Measurements from ENCODE around the gene KCTD19.

The KCTD19 gene

GRCh38 chr16:67246081-67246755 lies 80.3 kb downstream of the KCTD19 start:
- FAIRE-seq (peak; percentile 80), DNase-seq (ENCODE audit: insufficient read length, low spot score) (peak; percentile 59)
- TF ChIP-seq PAX5 (IDR thresholded peaks at IDR 0.05; ENCODE audit: insufficient read depth, low read length, severe bottlenecking) (peak; percentile 35), POLR2AphosphoS5 (IDR thresholded peaks at IDR 0.05; ENCODE audit: low read depth, low read length) (0 out of 2 replicates have a peak, but pooled peaks have one; percentile 31), POU2F2 (IDR thresholded peaks at IDR 0.05; ENCODE audit: low read depth, low read length) (no peak)

GRCh38 chr16:67245674-67246080 lies 80.9 kb downstream of the KCTD19 start:
- TF ChIP-seq POLR2A (IDR thresholded peaks at IDR 0.05; ENCODE audit: low read depth, low read length) (no peak), TAF1 (IDR thresholded peaks at IDR 0.05; ENCODE audit: low read depth, low read length) (no peak), POLR2AphosphoS5 (IDR thresholded peaks at IDR 0.05; ENCODE audit: low read depth, low read length) (no peak), PAX5 (IDR thresholded peaks at IDR 0.05; ENCODE audit: insufficient read depth, low read length, severe bottlenecking) (no peak), SPI1 (IDR thresholded peaks at IDR 0.05; ENCODE audit: low read depth, low read length) (no peak), POU2F2 (IDR thresholded peaks at IDR 0.05; ENCODE audit: low read depth, low read length) (no peak)
- FAIRE-seq = peak; percentile 28
- no peak for DNase-seq (ENCODE audit: insufficient read length, low spot score)

- FAIRE-seq = no peak
- DNase-seq (ENCODE audit: insufficient read length, low spot score) = no peak
- no peak for TF ChIP-seq PAX5 (IDR thresholded peaks at IDR 0.05; ENCODE audit: insufficient read depth, low read length, severe bottlenecking)
- no peak for TF ChIP-seq POU2F2 (IDR thresholded peaks at IDR 0.05; ENCODE audit: low read depth, low read length)
- no peak for TF ChIP-seq POLR2AphosphoS5 (IDR thresholded peaks at IDR 0.05; ENCODE audit: low read depth, low read length)
- TF ChIP-seq POLR2A (IDR thresholded peaks at IDR 0.05; ENCODE audit: low read depth, low read length) = no peak
Observed at GRCh38 chr16:67245186-67245585, 81.4 kb downstream of the KCTD19 start.

GRCh38 chr16:67244387-67245185 lies 82.0 kb downstream of the KCTD19 start:
- peak; percentile 57 for FAIRE-seq
- DNase-seq (ENCODE audit: insufficient read length, low spot score) = peak; percentile 79
- TF ChIP-seq PAX5 (IDR thresholded peaks at IDR 0.05; ENCODE audit: insufficient read depth, low read length, severe bottlenecking) (no peak), SPI1 (IDR thresholded peaks at IDR 0.05; ENCODE audit: low read depth, low read length) (peak; percentile 65)

GRCh38 chr16:67243481-67243880 lies 83.1 kb downstream of the KCTD19 start:
- no peak for TF ChIP-seq SPI1 (IDR thresholded peaks at IDR 0.05; ENCODE audit: low read depth, low read length)
- no peak for TF ChIP-seq PAX5 (IDR thresholded peaks at IDR 0.05; ENCODE audit: insufficient read depth, low read length, severe bottlenecking)
- TF ChIP-seq TAF1 (IDR thresholded peaks at IDR 0.05; ENCODE audit: low read depth, low read length) = no peak
- no peak for TF ChIP-seq POLR2AphosphoS5 (IDR thresholded peaks at IDR 0.05; ENCODE audit: low read depth, low read length)
- no peak for TF ChIP-seq POLR2A (IDR thresholded peaks at IDR 0.05; ENCODE audit: low read depth, low read length)
- no peak for TF ChIP-seq POU2F2 (IDR thresholded peaks at IDR 0.05; ENCODE audit: low read depth, low read length)
- FAIRE-seq = no peak
- no peak for DNase-seq (ENCODE audit: insufficient read length, low spot score)

- DNase-seq (ENCODE audit: insufficient read length, low spot score) (no peak), FAIRE-seq (no peak)
- no peak for TF ChIP-seq PAX5 (IDR thresholded peaks at IDR 0.05; ENCODE audit: insufficient read depth, low read length, severe bottlenecking)
- no peak for TF ChIP-seq SPI1 (IDR thresholded peaks at IDR 0.05; ENCODE audit: low read depth, low read length)
- TF ChIP-seq POLR2AphosphoS5 (IDR thresholded peaks at IDR 0.05; ENCODE audit: low read depth, low read length) = no peak
- no peak for TF ChIP-seq TAF1 (IDR thresholded peaks at IDR 0.05; ENCODE audit: low read depth, low read length)
- TF ChIP-seq POU2F2 (IDR thresholded peaks at IDR 0.05; ENCODE audit: low read depth, low read length) = no peak
- TF ChIP-seq POLR2A (IDR thresholded peaks at IDR 0.05; ENCODE audit: low read depth, low read length) = no peak
Observed at GRCh38 chr16:67242138-67242730, 84.3 kb downstream of the KCTD19 start.

- no peak for FAIRE-seq
- DNase-seq (ENCODE audit: insufficient read length, low spot score) = no peak
- TF ChIP-seq PAX5 (IDR thresholded peaks at IDR 0.05; ENCODE audit: insufficient read depth, low read length, severe bottlenecking) = no peak
- TF ChIP-seq SPI1 (IDR thresholded peaks at IDR 0.05; ENCODE audit: low read depth, low read length) = no peak
- TF ChIP-seq POLR2A (IDR thresholded peaks at IDR 0.05; ENCODE audit: low read depth, low read length) = no peak
- TF ChIP-seq TAF1 (IDR thresholded peaks at IDR 0.05; ENCODE audit: low read depth, low read length) = no peak
- TF ChIP-seq POU2F2 (IDR thresholded peaks at IDR 0.05; ENCODE audit: low read depth, low read length) = no peak
- no peak for TF ChIP-seq POLR2AphosphoS5 (IDR thresholded peaks at IDR 0.05; ENCODE audit: low read depth, low read length)
Observed at GRCh38 chr16:67241008-67241900, 85.3 kb downstream of the KCTD19 start.

- DNase-seq (ENCODE audit: insufficient read length, low spot score) (no peak), FAIRE-seq (no peak)
- TF ChIP-seq POU2F2 (IDR thresholded peaks at IDR 0.05; ENCODE audit: low read depth, low read length) (no peak), TAF1 (IDR thresholded peaks at IDR 0.05; ENCODE audit: low read depth, low read length) (no peak), POLR2AphosphoS5 (IDR thresholded peaks at IDR 0.05; ENCODE audit: low read depth, low read length) (no peak), SPI1 (IDR thresholded peaks at IDR 0.05; ENCODE audit: low read depth, low read length) (no peak), POLR2A (IDR thresholded peaks at IDR 0.05; ENCODE audit: low read depth, low read length) (no peak), PAX5 (IDR thresholded peaks at IDR 0.05; ENCODE audit: insufficient read depth, low read length, severe bottlenecking) (no peak)
Observed at GRCh38 chr16:67240506-67240905, 86.0 kb downstream of the KCTD19 start.

All from GM12891 (cell line).